Prostate gland (tissue), 2 donors: ENCODE results near the gene PEMT.

Source experiments
- POLR2A ChIP-seq: fragments of 450-650 bp; IDR thresholded peaks from one replicate; pipeline ENCODE4 v1.6.1; 2016; ENCODE audit warnings: antibody characterized with exemption, mild to moderate bottlenecking
- TF ChIP-seq, protein P1 (sequence below), 4 experiments: fragments of 200-600 bp in 2 of 4; fragments of 450-650 bp in 2 of 4; sonication (generic) in 2 of 4; IDR thresholded peaks; 1 replicate in 3 of 4; 2 replicates in 1 of 4; pipeline ENCODE4 v1.5.1; 2016 to 2019; ENCODE audit warnings: antibody characterized with exemption in 4 of 4, mild to moderate bottlenecking in 2 of 4, moderate library complexity in 2 of 4

DNA sequence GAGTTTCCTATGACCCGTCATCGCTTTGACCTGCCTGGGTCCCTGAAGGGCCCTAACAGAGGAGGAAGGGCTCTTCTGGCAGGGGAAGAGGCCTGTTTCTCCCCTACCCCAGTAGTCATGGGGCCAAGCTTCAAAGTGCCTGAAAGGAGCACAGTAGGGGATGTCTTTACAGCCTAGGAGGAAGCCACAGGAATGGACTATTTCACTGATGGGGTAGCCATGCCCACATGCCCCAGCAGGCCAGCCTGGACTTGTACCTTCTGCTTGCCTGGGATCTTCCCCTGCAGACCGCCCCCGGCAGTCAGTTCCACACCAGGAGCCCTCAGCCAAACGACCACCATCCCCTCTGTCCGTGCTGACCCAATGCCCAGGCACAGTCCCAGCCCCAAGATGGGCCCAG is 41.8 kb upstream of the PEMT start:
- TF ChIP-seq, protein P1, sequence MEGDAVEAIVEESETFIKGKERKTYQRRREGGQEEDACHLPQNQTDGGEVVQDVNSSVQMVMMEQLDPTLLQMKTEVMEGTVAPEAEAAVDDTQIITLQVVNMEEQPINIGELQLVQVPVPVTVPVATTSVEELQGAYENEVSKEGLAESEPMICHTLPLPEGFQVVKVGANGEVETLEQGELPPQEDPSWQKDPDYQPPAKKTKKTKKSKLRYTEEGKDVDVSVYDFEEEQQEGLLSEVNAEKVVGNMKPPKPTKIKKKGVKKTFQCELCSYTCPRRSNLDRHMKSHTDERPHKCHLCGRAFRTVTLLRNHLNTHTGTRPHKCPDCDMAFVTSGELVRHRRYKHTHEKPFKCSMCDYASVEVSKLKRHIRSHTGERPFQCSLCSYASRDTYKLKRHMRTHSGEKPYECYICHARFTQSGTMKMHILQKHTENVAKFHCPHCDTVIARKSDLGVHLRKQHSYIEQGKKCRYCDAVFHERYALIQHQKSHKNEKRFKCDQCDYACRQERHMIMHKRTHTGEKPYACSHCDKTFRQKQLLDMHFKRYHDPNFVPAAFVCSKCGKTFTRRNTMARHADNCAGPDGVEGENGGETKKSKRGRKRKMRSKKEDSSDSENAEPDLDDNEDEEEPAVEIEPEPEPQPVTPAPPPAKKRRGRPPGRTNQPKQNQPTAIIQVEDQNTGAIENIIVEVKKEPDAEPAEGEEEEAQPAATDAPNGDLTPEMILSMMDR (IDR thresholded peaks at IDR 0.05): no peak
- no peak for TF ChIP-seq POLR2A
